SH-SY5Y (cell line): ENCODE results near the gene RPL27.

Source experiments
- GATA2 ChIP-seq: IDR thresholded peaks from 2 replicates; pipeline ENCODE4 v1.6.1; 2011; ENCODE audit warnings: mild to moderate bottlenecking, low read depth, low read length
- GATA3 ChIP-seq: IDR thresholded peaks from 2 replicates; pipeline ENCODE4 v1.6.1; 2011; ENCODE audit warnings: low read depth, mild to moderate bottlenecking, low read length, moderate library complexity

DNA sequence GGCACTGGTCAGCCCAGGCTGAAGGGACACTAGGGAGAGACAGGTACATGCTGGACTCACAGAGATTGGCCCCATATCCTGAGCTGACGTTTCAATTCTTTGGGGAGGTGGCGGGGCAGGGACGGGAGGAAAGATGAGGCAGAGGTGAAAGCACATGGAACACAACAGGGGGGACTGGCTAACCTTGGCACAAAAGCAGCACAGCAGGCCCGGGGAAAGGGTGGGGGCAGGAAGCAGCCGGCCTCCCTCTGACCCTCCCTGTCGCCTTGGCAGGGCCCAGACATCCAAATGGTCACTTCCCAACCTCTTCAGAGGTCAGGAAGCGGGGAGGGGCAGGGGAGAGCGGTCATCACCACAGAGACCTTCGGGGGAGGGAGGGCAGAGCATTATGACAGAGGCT lies 17.4 kb downstream of the RPL27 start:
- TF ChIP-seq GATA2 (no peak), GATA3 (no peak)
